GM18511 (cell line): ENCODE data around the gene SPDYE2B.
"Not testable (repeated sequence)": the region's sequence is repeated elsewhere in the genome, so short reads cannot be mapped to it uniquely, and the experiment has no call there.

Experiments
- ATAC-seq: cut with Tn5 transposase; IDR thresholded peaks from one replicate; pipeline ENCODE4 v1.9.1; 2021; ENCODE audit warnings: mild to moderate bottlenecking, moderate library complexity; ENCODE audit not compliant: unreplicated experiment

Gene SPDYE2B

GRCh38 chr7:102642691-102643090 is 7.4 kb upstream of the SPDYE2B start, which contains the start of gene UPK3BL1:
UPK3BL1 (minus strand) TSS chr7:102642791; CDS start chr7:102642741, 50 bp downstream.
- not testable (repeated sequence) for ATAC-seq

- not testable (repeated sequence) for ATAC-seq
These were observed 6.7 kb upstream of the SPDYE2B start for GRCh38 chr7:102643404-102643803.

- not testable (repeated sequence) for ATAC-seq
These were observed 2.3 kb upstream of the SPDYE2B start for GRCh38 chr7:102647813-102648212.

- ATAC-seq = not testable (repeated sequence)
These were observed 14.6 kb downstream of the SPDYE2B start for GRCh38 chr7:102664765-102665164.

DNA sequence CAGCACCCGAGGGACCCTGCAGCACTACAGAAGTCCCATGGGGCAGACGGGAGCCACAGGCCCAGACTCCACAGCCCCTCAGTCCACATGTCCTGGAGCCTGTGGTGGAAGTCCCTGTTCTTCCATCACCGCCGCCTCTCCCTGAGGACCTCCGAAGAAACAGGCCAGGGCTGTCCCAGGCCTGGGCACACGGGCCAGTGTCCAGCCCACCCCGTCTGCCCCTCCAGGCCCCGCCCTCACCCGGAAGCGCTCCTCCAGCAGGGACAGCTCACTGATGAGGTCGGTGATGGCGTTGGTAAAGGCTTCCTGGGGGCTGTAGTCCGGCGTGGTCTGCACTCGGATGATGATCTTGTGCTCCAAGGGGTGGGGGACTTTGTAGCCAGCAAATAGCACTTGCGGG is 16.7 kb downstream of the SPDYE2B start:
- not testable (repeated sequence) for ATAC-seq

DNA sequence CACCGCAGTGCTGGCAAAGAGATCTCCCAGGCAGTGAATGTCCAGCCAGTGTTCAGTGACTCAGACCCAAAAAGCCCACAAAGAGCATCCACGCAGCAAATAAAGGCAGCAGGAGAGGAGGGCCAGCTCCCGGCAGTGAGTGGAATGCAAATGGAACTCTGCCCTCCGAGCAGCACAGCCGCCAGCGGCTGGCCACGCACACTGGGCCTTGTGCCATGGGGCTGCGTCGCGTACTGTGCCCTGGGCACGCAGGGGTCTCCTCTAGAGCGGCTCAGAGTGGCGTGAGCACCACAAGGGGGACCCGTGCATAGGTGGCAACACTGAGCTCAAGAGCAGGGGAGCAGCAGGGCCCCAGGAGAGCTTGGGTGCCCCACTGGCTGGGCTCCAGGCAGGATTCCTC is 17.4 kb downstream of the SPDYE2B start:
- not testable (repeated sequence) for ATAC-seq

- ATAC-seq = peak; percentile 81
These were observed 21.2 kb downstream of the SPDYE2B start, which contains the start of gene POLR2J2 for GRCh38 chr7:102671166-102671955. POLR2J2 (minus strand) TSS chr7:102671663; CDS start chr7:102671601, 62 bp downstream.

DNA sequence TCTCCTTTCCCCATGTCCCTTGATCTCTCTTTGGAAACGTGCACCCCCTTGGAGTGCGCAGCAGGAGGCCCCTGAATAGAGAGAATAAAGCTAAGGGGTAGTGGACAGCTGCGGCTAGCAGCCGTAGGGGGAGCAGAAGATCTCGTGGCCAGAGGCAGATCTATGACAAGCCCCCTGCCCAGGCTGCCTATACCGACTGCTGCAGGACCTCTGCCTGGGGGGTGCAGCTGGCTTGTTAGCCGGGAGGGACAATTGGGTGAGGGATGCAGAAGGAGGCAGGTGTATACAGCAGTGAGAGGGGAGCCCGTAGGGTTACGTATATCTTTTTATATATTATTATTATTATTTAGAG is 21.8 kb downstream of the SPDYE2B start:
- ATAC-seq = peak; percentile 44

DNA sequence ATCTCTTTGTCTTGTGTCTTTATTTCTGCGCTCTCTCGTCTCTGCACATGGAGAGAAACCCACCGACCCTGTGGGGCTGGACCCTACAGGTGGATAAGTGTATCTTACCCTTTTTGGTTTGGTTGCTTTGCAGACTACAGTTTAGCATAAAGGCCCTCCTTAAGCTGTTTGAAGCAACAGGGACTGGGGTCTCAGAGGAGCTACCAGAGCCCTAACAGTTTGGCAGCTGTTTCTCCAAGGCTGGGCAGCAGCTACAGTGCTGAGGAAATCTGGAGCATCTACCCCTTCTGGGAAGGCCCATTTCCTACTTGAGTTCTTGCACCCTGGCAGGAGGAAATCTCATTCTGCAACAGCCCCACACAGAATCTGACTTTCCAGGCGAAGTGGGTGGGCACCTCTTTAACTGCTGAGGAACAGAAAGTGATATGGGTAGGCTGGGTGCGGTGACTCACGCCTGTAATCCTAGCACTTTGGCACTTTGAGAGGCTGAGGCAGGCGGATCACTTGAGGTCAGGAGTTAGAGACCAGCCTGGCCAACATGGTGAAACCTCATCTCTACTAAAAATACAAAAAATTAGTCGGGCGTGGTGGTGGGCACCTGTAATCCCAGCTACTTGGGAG is 23.4 kb downstream of the SPDYE2B start:
- ATAC-seq = not testable (repeated sequence)

DNA sequence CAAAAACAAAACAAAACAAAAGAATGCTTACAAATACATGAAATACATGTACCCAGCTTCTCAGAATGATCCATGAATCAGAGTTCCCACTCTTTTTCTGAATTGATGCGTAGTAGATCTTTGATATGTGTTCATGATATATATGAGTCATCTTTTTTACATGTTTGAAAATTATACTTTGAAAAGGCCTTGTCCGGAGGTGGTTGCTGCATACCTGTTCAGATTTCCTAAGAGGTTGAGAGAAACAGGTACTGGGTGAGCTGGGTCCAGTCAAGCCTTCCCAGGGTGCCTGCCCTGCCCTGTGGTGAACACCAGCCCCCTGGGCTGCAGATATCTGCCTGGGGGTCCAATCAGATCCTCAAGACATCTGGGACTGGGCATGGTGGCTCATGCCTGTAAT is 25.4 kb downstream of the SPDYE2B start:
- ATAC-seq = not testable (repeated sequence)

DNA sequence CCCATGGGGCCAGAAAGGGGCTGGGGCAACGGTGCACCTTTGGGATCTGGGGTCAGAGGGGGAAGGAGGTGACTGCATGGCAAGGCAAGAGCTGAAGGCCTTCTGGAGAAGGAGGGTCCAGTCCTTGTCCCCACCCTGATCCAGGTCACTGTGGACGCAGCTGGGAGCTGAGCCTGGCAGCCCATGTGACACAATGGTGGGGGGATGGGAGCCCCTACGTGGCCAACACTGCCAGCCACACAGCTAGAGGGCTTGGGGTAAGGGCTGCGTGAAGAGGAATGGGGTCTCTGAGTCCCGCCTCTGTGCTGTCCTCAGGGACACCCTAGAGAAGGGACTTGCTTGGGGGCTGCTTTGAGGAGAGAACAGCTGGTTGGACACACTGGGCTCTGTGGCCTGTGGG is 30.7 kb downstream of the SPDYE2B start:
- ATAC-seq = not testable (repeated sequence)

DNA sequence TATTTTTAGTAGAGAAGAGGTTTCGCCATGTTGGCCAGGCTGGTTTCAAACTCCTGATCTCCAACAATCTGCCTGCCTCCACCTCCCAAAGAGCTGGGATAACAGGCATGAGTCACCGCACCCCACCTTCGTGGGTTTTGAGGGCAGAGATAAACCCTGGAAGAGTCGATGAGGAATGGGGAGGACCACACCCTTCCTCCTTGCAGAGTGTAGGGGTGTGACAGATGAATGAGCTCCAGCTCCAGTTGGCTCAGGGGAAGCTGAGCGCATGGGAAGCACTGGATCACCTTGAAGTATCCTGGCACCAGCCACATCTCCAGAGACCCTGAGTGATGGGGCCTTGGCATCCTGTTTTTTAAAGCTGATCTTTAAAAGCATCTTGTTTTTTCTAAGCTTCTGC is 32.4 kb downstream of the SPDYE2B start:
- not testable (repeated sequence) for ATAC-seq

GRCh38 chr7:102688299-102689036 is 38.3 kb downstream of the SPDYE2B start:
- ATAC-seq = peak; percentile 71

- ATAC-seq = peak; percentile 75
These were observed 39.5 kb downstream of the SPDYE2B start for GRCh38 chr7:102689436-102690282.

DNA sequence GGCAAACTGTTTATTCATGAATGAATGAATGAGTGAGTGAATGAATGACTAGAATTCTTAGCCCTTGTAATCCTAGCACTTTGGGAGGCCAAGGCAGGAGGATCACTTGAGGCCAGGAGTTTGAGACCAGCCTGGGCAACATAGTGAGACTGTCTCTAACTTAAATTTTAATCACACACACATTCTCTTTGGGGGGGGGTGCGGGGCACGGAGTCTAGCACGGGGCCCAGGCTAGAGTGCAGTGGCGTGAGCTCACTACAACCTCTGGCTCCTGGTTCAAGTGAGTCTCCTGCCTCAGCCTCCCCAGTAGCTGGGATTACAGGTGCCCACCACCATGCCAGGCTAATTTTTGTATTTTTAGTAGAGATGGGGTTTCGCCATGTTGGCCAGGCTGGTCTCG is 40.5 kb downstream of the SPDYE2B start:
- ATAC-seq = not testable (repeated sequence)

- not testable (repeated sequence) for ATAC-seq
These were observed 43.9 kb downstream of the SPDYE2B start for GRCh38 chr7:102694008-102694407.

- peak; percentile 82 for ATAC-seq
These were observed 45.0 kb downstream of the SPDYE2B start for GRCh38 chr7:102695033-102695552.

DNA sequence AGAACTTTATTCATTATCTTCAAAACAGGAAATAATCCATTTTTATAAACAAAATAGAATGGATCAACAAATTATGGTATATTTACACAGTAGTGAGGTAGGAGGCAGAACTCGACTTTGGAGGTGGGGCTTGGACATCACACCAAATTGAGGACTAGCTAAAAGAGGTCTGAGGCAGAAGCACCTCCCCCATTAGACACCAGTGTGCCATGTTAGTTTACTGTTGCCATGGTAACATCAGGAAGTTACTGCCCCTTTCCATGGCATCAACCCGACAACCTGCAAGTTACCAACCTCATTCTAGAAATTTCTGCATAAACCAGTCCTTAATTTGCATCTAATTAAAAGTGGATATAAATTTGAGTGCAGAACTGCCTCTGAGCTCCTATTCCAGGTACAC is 45.9 kb downstream of the SPDYE2B start:
- ATAC-seq = not testable (repeated sequence)

DNA sequence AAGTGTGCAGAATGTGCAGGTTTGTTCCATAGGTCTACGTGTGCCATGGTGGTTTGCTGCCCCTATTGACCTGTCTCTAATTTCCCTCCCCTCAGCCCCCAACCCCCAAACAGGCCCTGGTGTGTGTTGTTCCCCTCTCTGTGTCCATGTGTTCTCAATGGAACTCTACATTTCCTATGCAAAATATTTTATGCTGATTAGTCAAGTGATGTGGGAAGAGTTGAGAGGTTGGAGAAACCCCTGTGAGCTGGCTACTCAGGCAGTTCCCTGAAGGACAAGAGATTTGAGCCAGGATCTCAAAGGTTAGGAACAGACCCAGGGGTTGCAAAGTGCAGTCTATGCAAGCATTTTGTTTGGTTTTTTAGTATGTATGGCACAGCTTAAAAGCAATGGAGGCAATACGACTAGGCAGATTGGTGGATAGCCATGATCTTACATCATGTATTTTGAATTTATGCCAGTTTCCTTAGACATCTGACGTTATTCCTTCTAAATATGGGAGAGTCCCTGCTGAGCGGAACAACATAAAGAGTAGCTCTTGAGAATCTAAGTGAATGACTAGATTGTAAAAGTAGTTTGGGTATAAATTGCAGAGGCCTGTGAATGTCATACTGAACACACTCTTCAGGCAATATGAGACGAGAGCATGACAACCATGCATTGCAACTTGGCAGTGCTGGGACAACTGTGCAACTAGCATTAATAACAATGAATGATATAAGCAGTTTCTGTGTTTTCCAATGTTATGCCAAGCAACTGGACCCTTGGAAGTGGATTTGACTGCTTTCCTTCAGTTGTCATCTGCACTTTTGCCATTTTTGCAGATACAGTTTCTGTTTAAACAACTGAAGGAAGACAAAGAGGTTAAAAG is 47.8 kb downstream of the SPDYE2B start:
- ATAC-seq = not testable (repeated sequence)
